Thyroid gland (tissue), 4 donors: Measurements from ENCODE around the gene C17orf107.
A peak's percentile ranks its signal among the peaks of the same experiment; 100 is the strongest.

Source experiments
- CTCF ChIP-seq, 6 experiments: fragments of 200-600 bp in 3 of 6; fragments of 450-650 bp in 3 of 6; sonication (generic) in 3 of 6; IDR thresholded peaks; one replicate each; pipeline ENCODE4 v1.5.1; 2016 to 2019; ENCODE audit warnings: antibody characterized with exemption in 6 of 6, mild to moderate bottlenecking in 2 of 6, inconsistent platforms in 1 of 6, moderate library complexity in 1 of 6
- POLR2A ChIP-seq, 2 donors: fragments of 450-650 bp; IDR thresholded peaks; one replicate each; pipeline ENCODE4 v1.6.1; 2017; ENCODE audit warnings: antibody characterized with exemption in 2 of 2, mild to moderate bottlenecking in 2 of 2, moderate library complexity in 1 of 2

- TF ChIP-seq CTCF (IDR thresholded peaks at IDR 0.05) (no peak), POLR2A (IDR thresholded peaks at IDR 0.05) (peak in 1 of 2 donors; percentile 28)
Measured at GRCh38 chr17:4949321-4950074, 50.2 kb downstream of the C17orf107 start.
